GM13976 (cell line): ENCODE results near the gene ZNF440.
"Not testable (repeated sequence)": the region's sequence is repeated elsewhere in the genome, so short reads cannot be mapped to it uniquely, and the experiment has no call there.

Experiments used
- DNase-seq: peaks from one replicate; pipeline ENCODE4 v3.0.0; 2012; ENCODE audit warnings: low spot score
- in situ Hi-C: fragments of 300-500 bp; cut with MboI; formaldehyde crosslinking; loops from one replicate; pipeline ENCODE4 v1.12.0; 2022; ENCODE audit warnings: low sequenced_read_pairs, mixed read lengths, inconsistent platforms; ENCODE audit not compliant: unreplicated experiment
- TF ChIP-seq, protein P1 (sequence below): IDR thresholded peaks from 2 replicates; pipeline ENCODE4 v1.5.1; 2012; ENCODE audit warnings: borderline replicate concordance, mild to moderate bottlenecking; ENCODE audit not compliant: insufficient read depth; ENCODE audit errors: extremely low read depth, missing control alignments, control extremely low read depth

Gene ZNF440

DNA sequence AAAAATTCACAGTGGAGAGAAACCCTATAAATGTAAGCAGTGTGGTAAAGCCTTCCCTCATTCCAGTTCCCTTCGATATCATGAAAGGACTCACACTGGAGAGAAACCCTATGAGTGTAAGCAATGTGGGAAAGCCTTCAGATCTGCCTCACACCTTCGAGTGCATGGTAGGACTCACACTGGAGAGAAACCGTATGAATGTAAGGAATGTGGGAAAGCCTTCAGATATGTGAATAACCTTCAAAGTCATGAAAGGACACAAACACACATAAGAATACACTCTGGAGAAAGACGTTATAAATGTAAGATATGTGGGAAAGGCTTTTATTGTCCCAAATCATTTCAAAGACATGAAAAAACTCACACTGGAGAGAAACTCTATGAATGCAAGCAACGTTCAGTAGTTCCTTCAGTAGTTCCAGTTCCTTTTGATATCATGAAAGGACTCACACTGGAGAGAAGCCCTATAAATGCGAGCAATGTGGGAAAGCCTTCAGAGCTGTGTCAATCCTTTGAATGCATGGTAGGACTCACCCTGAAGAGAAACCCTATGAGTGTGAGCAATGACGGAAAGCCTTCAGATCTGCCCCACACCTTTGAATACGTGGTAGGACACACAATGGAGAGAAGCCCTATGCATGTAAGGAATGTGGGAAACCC lies 18.3 kb downstream of the ZNF440 start:
- in situ Hi-C loops, result no loop called here
- DNase-seq, result no peak
- TF ChIP-seq, protein P1, sequence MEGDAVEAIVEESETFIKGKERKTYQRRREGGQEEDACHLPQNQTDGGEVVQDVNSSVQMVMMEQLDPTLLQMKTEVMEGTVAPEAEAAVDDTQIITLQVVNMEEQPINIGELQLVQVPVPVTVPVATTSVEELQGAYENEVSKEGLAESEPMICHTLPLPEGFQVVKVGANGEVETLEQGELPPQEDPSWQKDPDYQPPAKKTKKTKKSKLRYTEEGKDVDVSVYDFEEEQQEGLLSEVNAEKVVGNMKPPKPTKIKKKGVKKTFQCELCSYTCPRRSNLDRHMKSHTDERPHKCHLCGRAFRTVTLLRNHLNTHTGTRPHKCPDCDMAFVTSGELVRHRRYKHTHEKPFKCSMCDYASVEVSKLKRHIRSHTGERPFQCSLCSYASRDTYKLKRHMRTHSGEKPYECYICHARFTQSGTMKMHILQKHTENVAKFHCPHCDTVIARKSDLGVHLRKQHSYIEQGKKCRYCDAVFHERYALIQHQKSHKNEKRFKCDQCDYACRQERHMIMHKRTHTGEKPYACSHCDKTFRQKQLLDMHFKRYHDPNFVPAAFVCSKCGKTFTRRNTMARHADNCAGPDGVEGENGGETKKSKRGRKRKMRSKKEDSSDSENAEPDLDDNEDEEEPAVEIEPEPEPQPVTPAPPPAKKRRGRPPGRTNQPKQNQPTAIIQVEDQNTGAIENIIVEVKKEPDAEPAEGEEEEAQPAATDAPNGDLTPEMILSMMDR, result no peak

DNA sequence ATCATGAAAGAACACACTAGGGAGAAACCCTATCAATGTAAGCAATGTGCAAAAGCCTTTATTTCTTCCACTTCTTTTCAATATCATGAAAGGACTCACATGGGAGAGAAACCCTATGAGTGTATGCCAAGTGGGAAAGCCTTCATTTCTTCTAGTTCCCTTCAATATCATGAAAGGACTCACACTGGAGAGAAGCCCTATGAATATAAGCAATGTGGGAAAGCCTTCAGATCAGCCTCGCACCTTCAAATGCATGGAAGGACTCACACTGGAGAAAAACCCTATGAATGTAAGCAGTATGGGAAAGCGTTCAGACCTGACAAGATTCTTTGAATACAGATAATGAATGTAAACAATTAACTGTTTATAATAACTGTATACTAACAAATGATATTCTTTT lies 19.5 kb downstream of the ZNF440 start:
- in situ Hi-C loops, result no loop called here
- TF ChIP-seq, protein P1, result no peak
- DNase-seq, result no peak

DNA sequence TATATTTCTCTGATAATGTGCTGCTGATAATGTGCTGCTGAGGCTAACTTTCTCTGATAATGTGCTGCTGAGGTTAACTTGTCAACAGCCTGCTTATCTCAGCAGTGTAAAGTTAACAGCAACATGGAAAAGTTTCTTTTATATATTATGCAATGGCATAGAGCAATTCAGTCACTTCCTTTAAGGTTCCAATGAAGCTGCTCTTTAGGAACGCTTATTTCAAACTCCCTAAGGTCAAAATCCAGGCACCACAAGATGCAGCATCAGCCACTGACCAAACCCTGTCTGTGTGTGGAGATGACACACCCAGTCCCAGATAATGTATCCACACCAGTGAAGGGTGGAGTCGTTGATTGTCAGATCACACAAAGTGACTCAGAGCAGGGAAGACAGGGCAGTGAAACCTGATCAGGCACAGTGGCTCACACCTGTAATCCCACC lies 21.6 kb downstream of the ZNF440 start:
- DNase-seq, in situ Hi-C loops: not testable (repeated sequence)

DNA sequence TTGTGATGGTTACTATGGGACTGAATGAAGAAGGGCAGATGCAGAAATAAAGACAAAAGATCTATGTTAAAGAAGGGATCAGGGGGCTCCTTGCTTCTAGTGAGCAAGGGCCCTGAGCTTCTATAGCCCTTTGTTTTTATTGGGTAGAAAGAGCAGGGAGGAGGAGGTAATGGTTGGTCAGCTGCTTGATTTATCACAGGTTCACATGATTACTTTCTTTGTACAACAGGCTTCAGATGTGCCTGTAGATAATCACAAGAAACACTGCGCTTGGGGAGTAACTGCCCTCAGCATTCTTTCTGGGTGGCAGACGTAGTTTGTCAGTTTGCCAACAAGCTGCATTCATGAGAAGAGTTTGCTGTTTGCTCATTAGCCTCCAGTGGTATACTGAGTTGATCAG lies 29.6 kb downstream of the ZNF440 start:
- TF ChIP-seq, protein P1, result no peak
- DNase-seq, result no peak
- in situ Hi-C loops, result no loop called here

DNA sequence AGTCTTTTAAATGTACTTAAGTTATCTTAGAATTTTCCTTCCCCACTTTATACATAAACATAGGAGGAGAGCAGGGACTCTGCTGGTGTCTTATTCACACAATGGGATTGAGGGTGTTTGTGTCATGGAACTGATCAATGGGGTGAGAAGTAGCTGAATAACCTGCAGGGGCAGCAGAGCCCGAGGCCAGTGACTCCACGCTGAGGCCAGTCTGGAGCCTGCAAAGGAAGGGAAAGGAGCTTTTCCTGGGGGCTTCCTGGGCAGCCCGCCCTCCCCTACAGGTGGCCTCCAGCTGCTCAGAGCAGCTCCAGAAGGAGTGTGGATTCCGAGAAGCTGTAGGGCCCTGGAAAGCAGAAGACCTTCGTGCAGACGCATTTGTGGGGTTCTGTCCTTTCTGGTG lies 33.5 kb downstream of the ZNF440 start:
- in situ Hi-C loops, result not testable (repeated sequence)

DNA sequence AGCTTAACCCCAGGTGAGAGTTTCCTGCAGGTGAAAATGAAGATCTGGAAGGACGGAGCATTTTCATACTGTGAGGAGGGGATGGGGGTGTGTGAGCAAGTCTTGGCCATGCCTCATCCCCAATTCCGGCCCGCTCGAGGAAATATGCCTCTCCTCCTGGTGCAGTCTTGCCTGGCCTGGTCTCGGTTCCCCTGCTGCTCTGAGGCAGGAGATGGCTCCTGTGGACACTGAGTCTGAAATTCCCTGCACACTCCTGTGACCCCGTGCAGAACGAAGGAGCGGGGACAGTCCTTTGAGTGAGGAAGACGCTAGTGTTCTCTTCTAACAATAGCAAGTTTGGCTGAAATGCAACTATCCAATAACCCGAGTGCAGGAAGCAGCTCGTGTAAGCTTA lies 34.1 kb downstream of the ZNF440 start:
- TF ChIP-seq, protein P1, result no peak
- in situ Hi-C loops, result no loop called here
- DNase-seq, result no peak

More for the DNA sequence above, 33.5 kb downstream of the ZNF440 start:
- not testable (repeated sequence) for DNase-seq

DNA sequence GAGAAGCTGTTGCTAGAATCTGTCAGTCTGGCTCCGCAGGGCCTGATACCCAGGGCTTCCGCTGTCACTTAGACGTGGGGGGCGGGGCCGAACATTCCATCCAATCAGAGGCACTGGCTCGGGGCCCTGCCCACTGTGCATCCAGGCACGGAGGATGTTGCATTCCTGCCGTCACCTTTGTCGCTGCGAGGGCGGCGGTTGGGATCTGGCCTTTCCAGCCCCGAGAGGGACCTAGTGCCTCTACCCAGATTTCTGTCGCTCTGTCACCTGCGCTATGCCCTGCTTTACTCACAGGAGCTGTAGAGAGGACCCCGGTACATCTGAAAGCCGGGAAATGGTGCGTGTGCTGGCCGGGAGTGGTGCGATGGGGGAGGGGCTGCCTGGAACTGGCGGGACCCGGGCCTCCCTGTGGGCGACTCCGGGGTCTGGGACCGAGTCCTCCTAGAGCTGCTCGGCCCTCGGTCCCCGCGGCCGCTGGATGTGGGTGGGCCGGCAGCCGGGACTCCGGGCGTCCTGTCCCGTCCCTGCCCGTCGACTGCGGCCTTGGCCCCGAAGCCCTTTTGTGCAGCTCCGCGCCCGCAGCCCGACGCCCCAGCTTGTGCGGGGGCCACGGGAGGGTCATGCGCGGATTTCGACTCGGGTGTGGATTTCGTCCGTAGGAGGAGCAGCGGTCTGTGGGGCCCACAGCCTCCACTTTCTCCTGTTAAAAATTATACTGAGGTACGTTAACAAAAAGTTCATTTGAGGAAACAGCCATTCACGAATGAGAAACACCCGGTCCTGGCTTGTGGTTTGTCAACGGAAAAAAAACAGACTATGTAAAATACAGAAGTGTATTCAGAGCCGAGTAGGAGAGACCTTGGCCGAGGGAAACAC lies 34.8 kb downstream of the ZNF440 start, which contains the start of gene ZNF439:
TSS of gene ZNF439 (plus strand) at position 133 of the 876 bp plus-strand sequence. CDS start at position 275, 142 bp downstream.
- peak; percentile 92 for DNase-seq
- in situ Hi-C loops, result no loop called here
- TF ChIP-seq, protein P1, result no peak

DNA sequence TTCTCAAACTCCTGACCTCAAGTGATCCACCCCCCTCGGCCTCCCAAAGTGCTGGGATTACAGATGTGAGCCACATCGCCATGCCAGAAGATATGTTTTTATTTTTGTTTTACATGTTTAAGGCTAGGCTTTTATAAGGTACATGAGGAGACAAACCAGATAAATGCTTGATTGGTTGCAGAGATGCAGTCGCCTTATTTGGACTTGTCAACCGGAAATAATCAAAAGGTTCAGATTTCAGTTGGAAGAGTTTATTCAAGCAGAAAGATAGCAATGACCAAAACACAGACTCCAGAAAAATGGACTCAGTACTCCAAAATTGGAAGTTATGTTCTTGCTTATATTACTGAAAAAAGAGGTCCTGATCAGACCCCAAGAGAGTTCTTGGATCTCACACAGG lies 36.2 kb downstream of the ZNF440 start:
- DNase-seq, in situ Hi-C loops: not testable (repeated sequence)
